ENCODE results near the gene CCL20.
"Not testable (repeated sequence)": the region's sequence is repeated elsewhere in the genome, so short reads cannot be mapped to it uniquely, and the experiment has no call there.

Gene CCL20

DNA sequence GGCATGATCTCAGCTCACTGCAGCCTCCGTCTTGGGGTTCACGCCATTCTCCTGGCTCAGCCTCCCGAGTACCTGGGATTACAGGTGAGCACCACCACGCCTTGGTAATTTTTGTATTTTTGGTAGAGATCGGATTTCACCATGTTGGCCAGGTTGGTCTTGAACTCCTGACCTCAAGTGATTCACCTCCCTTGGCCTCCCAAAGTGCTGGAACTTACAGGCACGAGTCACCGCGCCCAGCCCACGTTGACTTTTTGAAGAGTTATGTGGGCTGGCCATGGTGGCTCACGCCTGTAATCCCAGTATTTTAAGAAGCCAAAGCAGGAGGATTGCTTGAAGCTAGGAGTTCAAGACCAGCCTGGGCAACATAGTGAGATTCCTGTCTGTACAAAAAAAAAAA is 20.8 kb downstream of the CCL20 start:
- H3K4me3 ChIP-seq (ENCODE audit: low read depth, low read length), result no peak overlapping the region

GRCh38 chr2:227834916-227835650 is 21.4 kb downstream of the CCL20 start:
- H3K4me3 ChIP-seq (ENCODE audit: low read depth, low read length), result no peak overlapping the region

GRCh38 chr2:227839339-227840129 is 25.9 kb downstream of the CCL20 start:
- H3K4me3 ChIP-seq (ENCODE audit: low read depth, low read length), result not testable (repeated sequence)

DNA sequence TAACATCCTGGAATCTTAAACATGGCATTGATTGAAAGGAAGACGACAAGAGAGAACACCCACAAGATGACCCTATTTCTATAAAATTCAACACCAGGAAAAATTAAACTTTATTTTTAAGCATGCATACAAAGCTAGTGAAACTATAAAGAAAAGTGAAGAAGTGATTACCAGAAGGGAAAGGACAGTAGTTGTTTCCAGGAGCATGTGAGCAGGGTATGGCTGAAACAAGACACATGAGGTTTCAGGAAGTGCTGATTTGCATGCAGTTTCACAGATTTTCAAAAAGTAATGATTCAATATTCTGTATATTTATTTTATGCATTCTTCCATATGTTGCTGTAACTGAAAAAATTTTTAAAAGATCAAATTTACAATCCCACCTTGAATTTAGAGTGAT is 33.2 kb downstream of the CCL20 start:
- no peak overlapping the region for H3K4me3 ChIP-seq (ENCODE audit: low read depth, low read length)

DNA sequence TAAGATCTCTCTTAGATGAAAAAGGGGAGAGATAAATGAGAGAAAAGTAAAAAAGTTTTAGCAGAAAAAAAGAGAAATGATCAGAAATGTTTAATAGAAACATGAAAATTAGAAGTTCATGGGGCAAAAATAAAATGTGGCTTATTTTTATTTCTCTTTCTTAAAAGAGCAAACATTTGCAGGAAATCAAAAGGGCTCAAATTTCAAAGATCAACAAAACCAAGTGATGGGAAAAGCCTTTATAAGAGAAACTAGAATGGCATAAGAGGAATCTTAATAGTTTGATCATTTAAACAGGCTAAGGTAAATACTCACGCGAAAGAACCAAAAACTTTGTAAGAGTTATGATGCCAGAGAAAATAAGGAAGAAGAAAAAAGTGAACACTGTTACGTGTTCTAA is 34.5 kb downstream of the CCL20 start:
- no peak overlapping the region for H3K4me3 ChIP-seq (ENCODE audit: low read depth, low read length)

DNA sequence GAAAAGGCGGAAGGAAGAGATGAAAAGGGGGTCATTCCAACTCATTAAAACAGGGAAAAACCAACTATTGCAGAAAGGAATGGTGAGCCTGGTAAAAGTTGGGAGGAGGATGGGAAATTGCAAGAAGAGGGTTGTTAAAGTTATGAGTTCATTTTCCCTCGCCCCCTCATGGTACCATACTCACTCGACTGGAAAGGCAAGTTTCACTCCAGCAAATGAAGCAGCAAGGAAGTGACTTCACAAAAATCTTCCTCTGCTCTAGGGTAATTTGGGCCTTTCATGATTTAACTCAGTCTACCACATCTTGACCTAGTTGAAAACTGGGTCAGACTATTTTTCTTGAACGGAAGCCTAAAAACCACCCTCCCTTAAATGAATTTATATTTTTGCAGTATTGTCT is 34.9 kb downstream of the CCL20 start:
- H3K4me3 ChIP-seq (ENCODE audit: low read depth, low read length), result no peak overlapping the region

- no peak overlapping the region for H3K4me3 ChIP-seq (ENCODE audit: low read depth, low read length)
Observed at GRCh38 chr2:227849906-227850305, 36.3 kb downstream of the CCL20 start.

DNA sequence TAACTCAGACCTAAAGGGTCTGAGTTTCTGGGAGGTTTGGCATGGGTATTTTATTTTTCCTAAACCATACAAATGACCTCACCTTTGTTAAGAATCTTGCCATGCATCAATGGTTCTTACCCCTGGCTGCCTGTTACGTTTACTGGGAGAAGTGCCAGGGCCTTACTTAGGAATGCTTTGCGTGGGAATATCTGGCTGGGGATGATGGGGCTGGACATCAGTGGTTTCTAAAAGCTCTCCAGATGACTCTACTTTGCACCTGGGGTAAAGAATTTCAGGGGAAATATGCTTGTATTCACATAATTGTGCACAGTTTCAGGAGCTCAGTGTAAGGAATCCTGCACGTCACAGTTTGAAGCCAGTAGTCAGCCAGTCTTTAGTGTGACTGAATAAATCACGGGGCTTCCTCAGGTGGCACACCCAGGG is 39.6 kb downstream of the CCL20 start:
- no peak overlapping the region for H3K4me3 ChIP-seq (ENCODE audit: low read depth, low read length)

DNA sequence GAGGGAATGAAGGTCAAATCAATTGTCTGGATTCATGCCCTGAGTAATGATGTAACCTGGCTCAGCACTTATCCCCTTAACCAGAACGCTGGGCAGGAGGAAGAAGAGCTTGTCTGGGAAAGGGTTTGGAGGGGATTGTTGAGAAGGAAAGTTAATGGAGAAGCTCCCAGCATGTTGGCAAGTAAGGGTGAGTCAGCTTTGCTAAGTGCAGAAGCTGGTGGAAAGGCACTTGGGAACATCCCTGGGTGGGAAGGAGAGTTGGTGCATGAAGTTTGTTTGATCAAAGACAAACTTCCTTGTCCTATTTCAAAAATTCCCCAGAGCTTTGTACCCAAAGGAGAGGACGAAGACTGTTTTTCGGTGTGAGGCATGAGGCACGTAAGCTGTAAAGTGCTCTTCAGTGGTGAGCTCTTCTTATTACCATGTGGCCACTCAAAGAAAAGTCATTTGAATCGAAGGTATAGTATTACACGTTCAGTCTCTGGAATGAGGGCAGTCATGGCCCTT is 40.2 kb downstream of the CCL20 start:
- H3K4me3 ChIP-seq (ENCODE audit: low read depth, low read length), result no peak overlapping the region

DNA sequence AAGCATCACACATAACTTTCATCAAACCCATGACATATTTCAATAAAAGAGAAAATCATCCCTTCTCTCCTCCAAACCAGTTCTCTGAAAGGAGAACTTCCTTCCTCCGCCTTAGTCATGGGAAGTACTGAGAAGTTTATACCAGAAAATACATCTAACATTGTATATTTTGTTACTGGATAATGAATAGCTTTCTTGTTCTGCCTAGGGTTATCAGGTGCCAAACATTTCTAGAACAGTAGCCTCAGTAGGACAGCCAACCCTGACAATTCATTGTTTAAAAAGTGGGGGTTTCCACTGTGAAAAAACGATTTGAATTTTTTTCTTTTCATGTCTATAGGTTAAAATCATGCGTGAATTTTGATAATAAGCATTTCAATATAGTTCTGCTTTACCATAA is 41.8 kb downstream of the CCL20 start:
- no peak overlapping the region for H3K4me3 ChIP-seq (ENCODE audit: low read depth, low read length)

DNA sequence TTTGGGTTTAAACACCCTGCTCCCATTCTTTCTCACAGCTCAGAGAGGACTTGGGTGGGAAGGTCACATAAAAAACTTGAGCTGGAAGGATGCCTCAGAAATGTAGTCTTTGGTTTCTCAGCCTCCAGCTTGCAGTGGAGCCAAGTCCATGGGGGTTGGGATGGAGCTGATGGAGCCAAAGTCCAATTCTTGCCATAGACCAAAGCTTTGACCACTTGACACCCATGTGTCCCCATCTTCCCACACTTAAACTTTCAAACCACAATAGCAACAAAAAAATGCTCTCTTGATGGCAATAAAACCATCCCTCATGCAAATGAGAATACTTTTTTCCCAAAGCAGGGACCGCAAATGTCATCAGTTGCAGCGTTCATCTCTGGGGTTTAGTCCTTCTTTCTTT is 43.1 kb downstream of the CCL20 start:
- no peak overlapping the region for H3K4me3 ChIP-seq (ENCODE audit: low read depth, low read length)

DNA sequence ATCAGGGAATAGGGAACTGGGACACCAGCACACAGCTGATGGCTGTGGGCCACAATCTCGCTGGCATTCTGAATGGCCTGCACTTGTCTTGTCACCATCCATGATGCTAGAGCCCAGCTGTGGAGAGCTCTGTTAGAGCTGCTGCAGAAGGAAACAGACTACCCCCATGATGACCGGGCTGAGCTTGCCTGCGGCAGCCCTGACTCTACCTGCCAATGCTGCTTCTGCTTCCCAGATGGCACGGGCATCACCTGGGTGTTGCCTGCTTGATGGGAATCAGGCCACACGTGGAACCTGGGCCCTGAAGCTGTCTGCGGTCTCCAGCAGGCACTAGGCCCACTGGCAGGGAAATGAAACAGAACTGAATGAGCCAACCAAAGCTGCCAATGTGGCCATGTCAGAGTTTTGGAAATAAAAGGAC is 46.6 kb downstream of the CCL20 start:
- no peak overlapping the region for H3K4me3 ChIP-seq (ENCODE audit: low read depth, low read length)

DNA sequence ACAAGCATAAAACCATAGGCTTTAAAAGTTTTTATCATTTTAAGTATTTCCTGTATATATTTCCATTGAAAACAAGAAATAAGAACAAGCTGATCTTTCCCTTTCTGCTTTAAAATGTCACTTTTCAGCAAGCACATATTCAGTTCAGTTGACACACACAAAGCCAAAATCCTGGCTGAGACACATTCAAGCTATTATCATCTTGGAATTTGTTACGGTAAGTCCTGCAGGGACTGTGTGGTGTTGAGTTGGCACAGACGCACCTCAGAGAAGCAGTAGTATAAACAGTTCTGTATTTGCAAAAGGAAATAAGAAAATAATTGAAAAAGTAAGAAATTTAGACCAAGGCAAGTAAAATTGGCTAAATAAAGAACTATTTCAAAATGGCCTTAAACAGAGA is 47.4 kb downstream of the CCL20 start:
- no peak overlapping the region for H3K4me3 ChIP-seq (ENCODE audit: low read depth, low read length)

DNA sequence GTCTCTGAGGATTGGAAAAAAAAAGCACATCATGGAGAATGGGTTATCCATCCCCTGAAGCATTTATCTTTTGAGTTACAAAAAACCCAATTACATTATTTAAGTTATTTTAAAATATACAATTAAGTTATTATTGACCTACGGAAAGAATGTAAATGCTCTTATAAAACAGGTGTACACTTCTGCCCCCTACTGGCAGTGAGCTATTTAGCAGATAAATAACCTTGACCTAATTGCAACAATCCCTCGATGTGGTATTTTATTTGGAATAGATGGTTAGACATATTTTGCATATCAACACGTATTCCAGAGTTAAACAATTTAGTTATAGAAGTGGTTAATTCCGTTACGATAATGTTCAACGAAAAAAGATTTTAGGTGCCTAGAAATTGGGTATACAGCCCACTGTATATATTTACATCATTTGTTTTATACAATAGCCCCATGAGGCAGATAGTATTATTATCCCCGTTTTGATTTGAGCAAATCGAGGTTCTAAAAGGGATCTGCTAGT is 48.6 kb downstream of the CCL20 start:
- no peak overlapping the region for H3K4me3 ChIP-seq (ENCODE audit: low read depth, low read length)

DNA sequence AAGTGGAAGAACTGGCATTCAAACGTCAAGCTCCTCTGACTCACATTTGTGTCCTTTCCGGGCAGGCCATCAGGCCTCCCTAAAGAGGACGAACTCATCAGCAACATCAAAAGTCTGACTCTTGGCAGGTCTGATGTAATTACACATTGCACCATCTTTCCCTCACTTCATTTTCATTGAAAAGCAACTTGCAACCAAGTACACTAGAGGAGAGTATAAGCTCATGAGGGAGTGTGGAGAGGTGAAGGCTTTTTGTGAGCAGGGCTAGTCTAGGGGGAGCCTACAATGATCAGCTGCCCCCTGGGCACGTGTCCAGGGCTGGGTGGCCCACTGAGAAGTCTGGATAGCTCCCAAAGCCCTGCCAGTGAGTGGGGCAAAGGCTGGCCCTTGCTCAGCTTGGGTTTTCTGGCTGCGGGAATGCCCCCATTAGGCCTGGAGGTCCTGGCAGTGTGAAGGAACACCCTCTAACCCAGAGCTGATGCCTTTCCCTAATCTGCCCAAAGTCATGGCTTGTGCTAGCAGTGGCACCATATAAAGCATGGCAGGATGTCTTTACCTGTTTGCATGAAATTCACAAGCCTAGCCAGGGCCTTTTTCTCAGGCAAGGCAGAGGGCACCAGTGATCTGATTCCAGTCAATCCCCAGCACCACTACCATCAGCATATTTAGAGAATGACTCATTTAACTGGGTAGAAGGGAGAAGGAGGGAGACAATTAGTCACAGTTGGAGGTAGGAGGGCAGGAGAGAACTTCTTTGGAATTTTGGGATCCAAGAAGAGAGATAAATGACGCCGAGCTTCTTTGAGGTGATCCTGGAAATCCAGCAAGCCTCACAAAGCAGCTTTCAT is 49.3 kb downstream of the CCL20 start:
- no peak overlapping the region for H3K4me3 ChIP-seq (ENCODE audit: low read depth, low read length)

GRCh38 chr2:227864161-227864756 is 50.6 kb downstream of the CCL20 start:
- H3K4me3 ChIP-seq (ENCODE audit: low read depth, low read length), result no peak overlapping the region

- no peak overlapping the region for H3K4me3 ChIP-seq (ENCODE audit: low read depth, low read length)
Observed at GRCh38 chr2:227865291-227865690, 51.6 kb downstream of the CCL20 start.

Data from iPS-11a (cell line).